ENCODE data around the gene LRIT2.

DNA sequence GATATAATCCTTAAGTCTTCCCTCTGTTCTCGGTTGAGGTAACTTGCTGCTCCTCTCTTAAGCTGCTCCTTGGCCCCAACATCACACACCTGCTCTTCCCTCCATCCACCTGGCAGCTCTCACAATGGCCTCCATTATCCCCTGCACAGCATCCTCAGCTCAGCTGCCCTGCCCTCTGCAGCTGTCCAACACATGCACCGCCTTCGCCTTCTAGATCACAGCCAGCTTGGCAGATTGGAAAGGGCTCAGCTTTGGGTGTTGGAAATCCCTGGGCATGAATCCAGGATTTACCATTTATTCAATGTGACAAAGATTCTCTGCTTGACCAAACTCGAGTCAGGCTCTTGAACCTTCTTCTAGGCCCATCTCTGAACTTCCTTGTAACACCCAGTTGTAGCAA lies 40.1 kb upstream of the LRIT2 start:
- TF ChIP-seq, protein P1, sequence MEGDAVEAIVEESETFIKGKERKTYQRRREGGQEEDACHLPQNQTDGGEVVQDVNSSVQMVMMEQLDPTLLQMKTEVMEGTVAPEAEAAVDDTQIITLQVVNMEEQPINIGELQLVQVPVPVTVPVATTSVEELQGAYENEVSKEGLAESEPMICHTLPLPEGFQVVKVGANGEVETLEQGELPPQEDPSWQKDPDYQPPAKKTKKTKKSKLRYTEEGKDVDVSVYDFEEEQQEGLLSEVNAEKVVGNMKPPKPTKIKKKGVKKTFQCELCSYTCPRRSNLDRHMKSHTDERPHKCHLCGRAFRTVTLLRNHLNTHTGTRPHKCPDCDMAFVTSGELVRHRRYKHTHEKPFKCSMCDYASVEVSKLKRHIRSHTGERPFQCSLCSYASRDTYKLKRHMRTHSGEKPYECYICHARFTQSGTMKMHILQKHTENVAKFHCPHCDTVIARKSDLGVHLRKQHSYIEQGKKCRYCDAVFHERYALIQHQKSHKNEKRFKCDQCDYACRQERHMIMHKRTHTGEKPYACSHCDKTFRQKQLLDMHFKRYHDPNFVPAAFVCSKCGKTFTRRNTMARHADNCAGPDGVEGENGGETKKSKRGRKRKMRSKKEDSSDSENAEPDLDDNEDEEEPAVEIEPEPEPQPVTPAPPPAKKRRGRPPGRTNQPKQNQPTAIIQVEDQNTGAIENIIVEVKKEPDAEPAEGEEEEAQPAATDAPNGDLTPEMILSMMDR (IDR thresholded peaks at IDR 0.05), result no peak
- no peak for TF ChIP-seq POLR2A (IDR thresholded peaks at IDR 0.05)

Measured in lower leg skin (tissue), 3 donors.